Measurements from ENCODE around the gene REXO5. TPM values are rescaled to one million over a fixed set of nuclear protein-coding genes. Genes with fewer than 3 reads are reported as not detected.

REXO5 gene
- total RNA-seq, 4 donors from 2014 or later, result 2.0 to 4.9 (median 2.7) TPM

DNA sequence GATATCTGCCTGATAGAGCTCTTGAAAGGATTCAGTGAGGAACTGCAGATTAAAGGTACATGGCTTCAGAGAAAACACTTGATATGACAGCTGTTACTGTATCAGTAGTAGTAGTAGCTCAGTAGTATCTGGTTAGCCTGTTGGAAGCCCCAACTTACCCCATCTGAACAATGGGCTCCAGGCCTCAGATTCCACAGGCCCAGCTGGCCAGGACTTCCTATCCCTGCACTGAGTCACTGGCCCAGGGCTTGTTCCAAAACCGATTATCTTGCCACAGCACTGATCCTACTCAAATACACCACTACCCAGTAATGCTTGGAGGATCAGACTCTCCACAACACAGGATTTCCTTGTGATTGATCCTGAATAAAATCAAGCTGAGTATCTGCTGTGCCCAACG is 61.3 kb downstream of the REXO5 start:
- DNase-seq (ENCODE audit: extremely low spot score), result no peak
- Histone ChIP-seq H3K27me3 (no peaks in the 10 kb centered on the region), H3K9me3 (no peaks in the 10 kb centered on the region), H3K36me3 (peaks cover 0 to under 1% (median 0%) of the 10 kb centered on the region in 4 donors), H3K27ac (replicated peaks in 1 of 4) (peak overlapping the region; percentile 70 to 80 (median 72)), H3K4me1 (peaks cover 74 to 98% (median 88%) of the 10 kb centered on the region in 4 donors), H3K4me3 (no peak overlapping the region)
- intact Hi-C loops (cut with DNase I), result no loop called here
- WGBS, result 63% methylated on average over 2 of the region's 2 CpGs
- TF ChIP-seq EP300 (IDR thresholded peaks at IDR 0.05) (no peak), POLR2AphosphoS5 (IDR thresholded peaks at IDR 0.05) (no peak), POLR2A (IDR thresholded peaks at IDR 0.05; ENCODE audit: low read depth) (no peak)
- TF ChIP-seq, protein P1, sequence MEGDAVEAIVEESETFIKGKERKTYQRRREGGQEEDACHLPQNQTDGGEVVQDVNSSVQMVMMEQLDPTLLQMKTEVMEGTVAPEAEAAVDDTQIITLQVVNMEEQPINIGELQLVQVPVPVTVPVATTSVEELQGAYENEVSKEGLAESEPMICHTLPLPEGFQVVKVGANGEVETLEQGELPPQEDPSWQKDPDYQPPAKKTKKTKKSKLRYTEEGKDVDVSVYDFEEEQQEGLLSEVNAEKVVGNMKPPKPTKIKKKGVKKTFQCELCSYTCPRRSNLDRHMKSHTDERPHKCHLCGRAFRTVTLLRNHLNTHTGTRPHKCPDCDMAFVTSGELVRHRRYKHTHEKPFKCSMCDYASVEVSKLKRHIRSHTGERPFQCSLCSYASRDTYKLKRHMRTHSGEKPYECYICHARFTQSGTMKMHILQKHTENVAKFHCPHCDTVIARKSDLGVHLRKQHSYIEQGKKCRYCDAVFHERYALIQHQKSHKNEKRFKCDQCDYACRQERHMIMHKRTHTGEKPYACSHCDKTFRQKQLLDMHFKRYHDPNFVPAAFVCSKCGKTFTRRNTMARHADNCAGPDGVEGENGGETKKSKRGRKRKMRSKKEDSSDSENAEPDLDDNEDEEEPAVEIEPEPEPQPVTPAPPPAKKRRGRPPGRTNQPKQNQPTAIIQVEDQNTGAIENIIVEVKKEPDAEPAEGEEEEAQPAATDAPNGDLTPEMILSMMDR (IDR thresholded peaks at IDR 0.05), result no peak

DNA sequence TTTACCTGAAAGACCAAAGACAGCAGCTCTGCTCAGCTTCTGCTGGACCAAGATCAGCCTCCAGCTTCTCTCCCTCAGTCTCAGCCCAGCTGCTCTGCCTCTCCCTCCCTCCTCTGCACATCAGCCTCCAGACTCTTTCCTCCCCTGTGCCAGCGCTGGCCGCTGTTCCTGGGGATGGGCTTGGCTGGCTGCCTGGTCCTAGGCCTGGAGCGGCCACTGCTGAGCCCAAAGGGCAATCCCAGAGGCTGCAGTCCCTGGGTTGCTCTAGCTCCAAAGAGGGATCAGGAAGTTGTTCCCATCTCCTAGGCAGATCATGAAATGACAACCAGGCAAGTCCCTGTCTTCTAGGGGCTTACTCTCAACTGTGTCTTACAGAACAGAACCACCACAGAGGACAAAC is 62.6 kb downstream of the REXO5 start:
- DNase-seq (ENCODE audit: extremely low spot score), result no peak
- WGBS, result 9% methylated on average over 3 of the region's 3 CpGs
- peaks cover 80 to 96% (median 94%) of the 10 kb centered on the region in 4 donors for H3K4me1 ChIP-seq
- intact Hi-C loops (cut with DNase I), result no loop called here
- TF ChIP-seq, protein P1 (IDR thresholded peaks at IDR 0.05), result no peak
- TF ChIP-seq POLR2A (IDR thresholded peaks at IDR 0.05; ENCODE audit: low read depth), result no peak
- TF ChIP-seq EP300 (IDR thresholded peaks at IDR 0.05), result no peak
- peak; percentile 68 to 80 for TF ChIP-seq POLR2AphosphoS5 (IDR thresholded peaks at IDR 0.05)
- H3K4me3 ChIP-seq, result peak overlapping the region in 1 of 4 donors; percentile 11
- no peaks in the 10 kb centered on the region for H3K9me3 ChIP-seq
- H3K27me3 ChIP-seq, result no peaks in the 10 kb centered on the region
- H3K27ac ChIP-seq (replicated peaks in 1 of 4), result peak overlapping the region; percentile 70 to 80 (median 72)
- no peaks in the 10 kb centered on the region for H3K36me3 ChIP-seq

DNA sequence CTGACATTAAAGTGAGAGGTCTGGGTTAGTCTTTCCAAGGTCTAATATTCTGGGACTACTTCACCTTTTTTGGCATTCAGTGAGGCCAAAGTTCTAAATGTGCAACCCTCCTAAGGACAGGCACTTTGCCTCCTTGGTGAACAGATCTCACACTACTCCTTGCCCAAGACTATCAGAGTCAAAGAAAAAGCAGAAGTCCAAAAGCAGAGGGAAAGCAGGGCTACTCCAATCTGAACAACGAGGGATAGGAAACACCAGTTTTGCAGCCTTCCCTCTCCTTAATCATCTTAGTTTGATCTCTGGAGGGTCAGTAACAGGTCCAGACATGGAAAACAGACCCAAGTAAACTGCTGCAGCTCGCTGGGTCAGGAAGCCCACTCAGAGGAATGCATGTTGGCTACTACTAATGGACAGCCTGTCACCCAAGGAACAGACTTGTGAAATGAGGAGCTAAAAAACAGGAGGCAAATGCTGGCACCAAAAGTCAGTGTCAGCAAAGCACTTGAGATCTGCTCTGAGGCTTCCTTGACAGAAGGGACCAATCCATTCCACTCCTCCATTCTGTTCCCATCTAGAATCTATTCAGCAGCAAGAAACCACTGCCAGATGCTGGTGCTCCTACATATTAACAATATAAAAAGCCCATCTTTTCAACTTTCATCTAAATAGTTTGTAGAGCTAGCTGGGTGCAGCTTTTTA is 63.9 kb downstream of the REXO5 start:
- no peak for TF ChIP-seq POLR2AphosphoS5 (IDR thresholded peaks at IDR 0.05)
- TF ChIP-seq EP300 (IDR thresholded peaks at IDR 0.05), result no peak
- TF ChIP-seq POLR2A (IDR thresholded peaks at IDR 0.05; ENCODE audit: low read depth), result no peak
- TF ChIP-seq, protein P1 (IDR thresholded peaks at IDR 0.05), result no peak
- no peak for DNase-seq (ENCODE audit: extremely low spot score)
- Histone ChIP-seq H3K27ac (replicated peaks in 1 of 4) (peak overlapping the region; percentile 70 to 80 (median 72)), H3K9me3 (no peaks in the 10 kb centered on the region), H3K4me3 (no peak overlapping the region), H3K36me3 (no peaks in the 10 kb centered on the region), H3K27me3 (no peaks in the 10 kb centered on the region), H3K4me1 (peaks cover 92 to 100% (median 98%) of the 10 kb centered on the region in 4 donors)
- intact Hi-C loops (cut with DNase I), result no loop called here
- WGBS, result 43% methylated on average over 2 of the region's 2 CpGs

DNA sequence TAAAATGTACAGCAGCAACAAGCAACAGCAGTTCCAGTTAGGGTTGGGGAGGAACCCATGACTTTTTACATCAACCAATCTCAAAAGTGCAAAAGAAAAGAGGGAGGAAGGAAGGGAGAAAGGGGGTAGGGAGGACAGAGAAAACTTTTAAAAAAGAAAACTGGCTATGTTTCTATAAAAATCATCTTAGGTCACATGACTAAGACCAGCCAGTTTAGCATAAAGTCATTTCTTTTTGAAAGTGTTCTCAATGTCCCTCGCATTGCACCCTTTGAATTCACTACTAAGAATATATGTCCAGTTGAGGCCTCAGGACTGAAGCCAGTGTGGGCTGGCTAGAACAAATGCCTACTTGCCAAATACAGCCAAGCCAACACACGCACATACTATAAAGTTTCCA is 64.9 kb downstream of the REXO5 start:
- WGBS, result 60% methylated on average over 2 of the region's 2 CpGs
- H3K27ac ChIP-seq (replicated peaks in 1 of 4), result peak overlapping the region; percentile 70 to 80 (median 72)

More for the DNA sequence above, 64.9 kb downstream of the REXO5 start:
- H3K4me1 ChIP-seq, result peaks cover 88 to 100% (median 93%) of the 10 kb centered on the region in 4 donors
- no peak overlapping the region for H3K4me3 ChIP-seq
- intact Hi-C loops (cut with DNase I), result no loop called here
- no peak for DNase-seq (ENCODE audit: extremely low spot score)
- H3K9me3 ChIP-seq, result no peaks in the 10 kb centered on the region
- H3K27me3 ChIP-seq, result no peaks in the 10 kb centered on the region
- H3K36me3 ChIP-seq, result no peaks in the 10 kb centered on the region
- TF ChIP-seq POLR2AphosphoS5 (IDR thresholded peaks at IDR 0.05), result no peak
- no peak for TF ChIP-seq POLR2A (IDR thresholded peaks at IDR 0.05; ENCODE audit: low read depth)
- TF ChIP-seq, protein P1 (IDR thresholded peaks at IDR 0.05), result no peak
- TF ChIP-seq EP300 (IDR thresholded peaks at IDR 0.05), result no peak
